ENCODE measurements around the gene NRAP.

GRCh38 chr10:113565364-113565763 is 98.5 kb downstream of the NRAP start:
- TF ChIP-seq, protein P1, sequence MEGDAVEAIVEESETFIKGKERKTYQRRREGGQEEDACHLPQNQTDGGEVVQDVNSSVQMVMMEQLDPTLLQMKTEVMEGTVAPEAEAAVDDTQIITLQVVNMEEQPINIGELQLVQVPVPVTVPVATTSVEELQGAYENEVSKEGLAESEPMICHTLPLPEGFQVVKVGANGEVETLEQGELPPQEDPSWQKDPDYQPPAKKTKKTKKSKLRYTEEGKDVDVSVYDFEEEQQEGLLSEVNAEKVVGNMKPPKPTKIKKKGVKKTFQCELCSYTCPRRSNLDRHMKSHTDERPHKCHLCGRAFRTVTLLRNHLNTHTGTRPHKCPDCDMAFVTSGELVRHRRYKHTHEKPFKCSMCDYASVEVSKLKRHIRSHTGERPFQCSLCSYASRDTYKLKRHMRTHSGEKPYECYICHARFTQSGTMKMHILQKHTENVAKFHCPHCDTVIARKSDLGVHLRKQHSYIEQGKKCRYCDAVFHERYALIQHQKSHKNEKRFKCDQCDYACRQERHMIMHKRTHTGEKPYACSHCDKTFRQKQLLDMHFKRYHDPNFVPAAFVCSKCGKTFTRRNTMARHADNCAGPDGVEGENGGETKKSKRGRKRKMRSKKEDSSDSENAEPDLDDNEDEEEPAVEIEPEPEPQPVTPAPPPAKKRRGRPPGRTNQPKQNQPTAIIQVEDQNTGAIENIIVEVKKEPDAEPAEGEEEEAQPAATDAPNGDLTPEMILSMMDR (IDR thresholded peaks at IDR 0.05), result no peak
- no peak for TF ChIP-seq REST (IDR thresholded peaks at IDR 0.05; ENCODE audit: insufficient read depth in 1 of 2, low read depth in 2 of 2, low read length in 1 of 2)

Measured in Panc1 (cell line).